Esophagus muscularis mucosa (tissue), 4 donors: Measurements from ENCODE around the gene PAQR8. TPM values are rescaled to one million over a fixed set of nuclear protein-coding genes. Genes with fewer than 3 reads are reported as not detected.

Experiments used
- DNase-seq: peaks from one replicate; pipeline ENCODE4 v3.0.0-alpha.2; 2017; ENCODE audit errors: extremely low spot score
- H3K27ac ChIP-seq, 4 donors: fragments of 200-600 bp; sonication (generic); replicated peaks in 1 of 4; 1 replicate in 3 of 4; 2 replicates in 1 of 4; pipeline ENCODE4 v1.5.1; 2016 to 2019; ENCODE audit warnings: mild to moderate bottlenecking in 1 of 4
- H3K27me3 ChIP-seq, 4 donors: fragments of 200-600 bp; sonication (generic); one replicate each; pipeline versions ENCODE4 v1.5.1 to v1.6.0; 2016 to 2019
- H3K36me3 ChIP-seq, 4 donors: fragments of 200-600 bp; sonication (generic); one replicate each; pipeline ENCODE4 v1.5.1; 2016 to 2019
- H3K4me1 ChIP-seq, 4 donors: fragments of 200-600 bp; sonication (generic); one replicate each; pipeline ENCODE4 v1.5.1; 2016 to 2019
- H3K4me3 ChIP-seq, 4 donors: fragments of 200-600 bp; sonication (generic); 1 replicate in 2 of 4; 2 replicates in 2 of 4; pipeline ENCODE4 v1.5.1; 2016 to 2019; ENCODE audit warnings: mild to moderate bottlenecking in 4 of 4, moderate library complexity in 1 of 4
- H3K9me3 ChIP-seq, 4 donors: fragments of 200-600 bp; sonication (generic); 1 replicate in 3 of 4; 2 replicates in 1 of 4; pipeline ENCODE4 v1.5.1; 2016 to 2019
- EP300 ChIP-seq: sonication (generic); formaldehyde crosslinking; IDR thresholded peaks from one replicate; pipeline ENCODE4 v1.6.1; 2017; ENCODE audit warnings: antibody characterized with exemption
- POLR2A ChIP-seq: fragments of 450-650 bp; IDR thresholded peaks from one replicate; pipeline ENCODE4 v1.6.1; 2017; ENCODE audit warnings: antibody characterized with exemption, moderate library complexity, mild to moderate bottlenecking, low read depth
- POLR2AphosphoS5 ChIP-seq, 2 donors: sonication (generic); formaldehyde crosslinking; IDR thresholded peaks; one replicate each; pipeline ENCODE4 v1.6.1; 2017; ENCODE audit warnings: antibody characterized with exemption in 2 of 2
- WGBS: methylation state at CpG from one replicate; pipeline ENCODE4 v1.1.5; 2018; 5-methylcytosine and 5-hydroxymethylcytosine counted together
- intact Hi-C: fragments of 100-400 bp; cut with DNase I; formaldehyde crosslinking; loops from one replicate; pipeline ENCODE4 v1.15.1; 2023
- total RNA-seq, 4 donors: library from RNA; depleted of rRNA; stranded (reverse); fragments of >200 nt; gene quantifications; one replicate each; pipeline versions ENCODE4 v1.1.0 to v1.2.1, GENCODE V29; 2016
- TF ChIP-seq, protein P1 (sequence below), 3 experiments: fragments of 200-600 bp in 2 of 3; fragments of 450-650 bp in 1 of 3; sonication (generic) in 2 of 3; IDR thresholded peaks; one replicate each; pipeline ENCODE4 v1.5.1; 2017 to 2019; ENCODE audit warnings: antibody characterized with exemption in 3 of 3, mild to moderate bottlenecking in 2 of 3, moderate library complexity in 1 of 3

Gene PAQR8
- total RNA-seq, 4 donors from 2014 or later, result 11.1 to 32.5 (median 14.2) TPM

DNA sequence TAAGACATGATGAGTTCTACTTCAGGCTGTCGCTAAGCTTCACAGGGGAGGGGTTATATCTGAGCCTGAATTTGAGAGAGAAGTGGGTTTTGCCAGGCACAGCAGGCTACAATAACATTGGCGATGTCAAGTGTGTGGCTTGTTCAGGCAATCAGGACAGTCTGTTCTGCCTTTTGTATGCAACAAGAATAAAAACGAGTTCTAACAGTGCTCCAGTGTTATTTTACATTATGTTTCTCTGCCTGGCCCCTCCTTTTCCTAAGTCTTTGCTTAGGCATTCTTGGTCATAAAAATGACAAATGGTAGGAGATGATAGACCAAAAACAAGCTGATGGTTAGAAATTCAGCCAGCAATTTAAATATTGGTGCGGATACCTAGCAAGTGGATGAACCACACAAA is 26.8 kb downstream of the PAQR8 start:
- TF ChIP-seq POLR2AphosphoS5 (IDR thresholded peaks at IDR 0.05), result no peak
- TF ChIP-seq, protein P1, sequence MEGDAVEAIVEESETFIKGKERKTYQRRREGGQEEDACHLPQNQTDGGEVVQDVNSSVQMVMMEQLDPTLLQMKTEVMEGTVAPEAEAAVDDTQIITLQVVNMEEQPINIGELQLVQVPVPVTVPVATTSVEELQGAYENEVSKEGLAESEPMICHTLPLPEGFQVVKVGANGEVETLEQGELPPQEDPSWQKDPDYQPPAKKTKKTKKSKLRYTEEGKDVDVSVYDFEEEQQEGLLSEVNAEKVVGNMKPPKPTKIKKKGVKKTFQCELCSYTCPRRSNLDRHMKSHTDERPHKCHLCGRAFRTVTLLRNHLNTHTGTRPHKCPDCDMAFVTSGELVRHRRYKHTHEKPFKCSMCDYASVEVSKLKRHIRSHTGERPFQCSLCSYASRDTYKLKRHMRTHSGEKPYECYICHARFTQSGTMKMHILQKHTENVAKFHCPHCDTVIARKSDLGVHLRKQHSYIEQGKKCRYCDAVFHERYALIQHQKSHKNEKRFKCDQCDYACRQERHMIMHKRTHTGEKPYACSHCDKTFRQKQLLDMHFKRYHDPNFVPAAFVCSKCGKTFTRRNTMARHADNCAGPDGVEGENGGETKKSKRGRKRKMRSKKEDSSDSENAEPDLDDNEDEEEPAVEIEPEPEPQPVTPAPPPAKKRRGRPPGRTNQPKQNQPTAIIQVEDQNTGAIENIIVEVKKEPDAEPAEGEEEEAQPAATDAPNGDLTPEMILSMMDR (IDR thresholded peaks at IDR 0.05), result no peak
- Histone ChIP-seq H3K27me3 (no peaks in the 10 kb centered on the region), H3K4me1 (peaks cover 11 to 33% (median 17%) of the 10 kb centered on the region in 4 donors), H3K27ac (peak overlapping the region in 2 of 4 donors; percentile 12 to 39), H3K9me3 (no peaks in the 10 kb centered on the region), H3K4me3 (no peak overlapping the region), H3K36me3 (no peaks in the 10 kb centered on the region)
- intact Hi-C loops, result no loop called here
- WGBS, result 91% methylated on average over 4 of the region's 4 CpGs
- DNase-seq, result no peak

DNA sequence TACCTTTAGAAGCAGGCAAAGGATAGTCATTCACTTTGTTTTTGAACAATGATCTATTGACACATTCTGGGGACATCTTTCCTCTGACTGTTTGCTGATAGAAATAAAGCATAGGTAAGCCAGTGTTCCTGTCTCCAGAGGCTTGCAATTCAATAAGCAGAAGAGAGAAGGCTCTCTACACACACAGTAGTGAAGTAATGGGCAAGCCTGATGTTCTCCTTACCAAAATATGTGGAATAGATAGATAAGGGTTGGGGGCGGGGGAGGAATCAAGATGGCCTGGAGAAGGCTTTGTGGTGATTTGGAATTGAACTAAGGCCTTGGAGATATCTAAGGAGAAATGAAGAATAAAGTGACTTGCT is 27.3 kb downstream of the PAQR8 start:
- Histone ChIP-seq H3K4me3 (no peak overlapping the region), H3K36me3 (no peaks in the 10 kb centered on the region), H3K4me1 (peaks cover 11 to 33% (median 17%) of the 10 kb centered on the region in 4 donors), H3K9me3 (no peaks in the 10 kb centered on the region), H3K27me3 (no peaks in the 10 kb centered on the region), H3K27ac (peak overlapping the region; percentile 12 to 46 (median 38))
- DNase-seq, result no peak
- TF ChIP-seq, protein P1 (IDR thresholded peaks at IDR 0.05), result no peak
- TF ChIP-seq EP300 (no peak), POLR2AphosphoS5 (IDR thresholded peaks at IDR 0.05) (no peak), POLR2A (no peak)
- intact Hi-C loops, result no loop called here
- WGBS, result 95% methylated on average over 1 of the region's 1 CpG

DNA sequence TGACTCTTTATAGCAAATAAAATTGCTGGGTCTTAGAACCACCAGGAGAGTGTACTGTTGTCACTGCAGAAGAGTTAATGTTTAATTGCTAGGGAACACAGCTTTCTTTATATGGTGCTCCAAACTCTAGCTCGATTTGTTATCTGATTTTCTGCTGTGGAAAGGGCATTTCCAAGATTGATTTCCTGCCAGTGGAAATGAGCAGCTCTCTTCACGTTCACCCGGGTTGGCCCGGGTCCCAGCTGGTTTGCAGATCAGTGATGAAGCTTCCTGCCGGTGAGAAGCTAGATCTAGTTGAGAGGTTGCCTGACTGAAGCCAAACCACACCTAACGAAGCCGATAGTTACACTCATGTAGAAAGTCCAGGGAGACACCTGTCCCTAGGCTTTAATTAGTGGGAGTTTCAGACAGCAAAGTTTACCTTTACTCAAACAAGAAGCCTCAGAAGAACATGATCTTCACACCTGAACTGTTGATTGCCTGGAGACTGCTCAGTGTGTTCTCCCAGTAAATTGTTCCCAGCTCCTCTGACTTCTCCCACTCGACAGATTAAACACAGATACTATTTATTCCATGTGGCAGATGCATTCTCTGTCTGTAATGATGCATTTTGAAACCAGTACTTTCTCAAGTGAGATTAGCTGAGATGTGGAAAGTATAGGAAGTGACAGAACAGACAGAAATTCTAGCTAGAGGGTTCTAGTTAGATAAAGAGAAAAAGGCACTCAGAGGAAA is 27.8 kb downstream of the PAQR8 start:
- Histone ChIP-seq H3K4me1 (peaks cover 11 to 33% (median 17%) of the 10 kb centered on the region in 4 donors), H3K9me3 (no peaks in the 10 kb centered on the region), H3K27me3 (no peaks in the 10 kb centered on the region), H3K36me3 (no peaks in the 10 kb centered on the region), H3K27ac (peak overlapping the region; percentile 12 to 46 (median 38)), H3K4me3 (no peak overlapping the region)
- 17% methylated on average over 8 of the region's 8 CpGs for WGBS
- TF ChIP-seq, protein P1 (IDR thresholded peaks at IDR 0.05), result peak in 1 of 3 experiments; percentile 10
- TF ChIP-seq POLR2A, result no peak
- no peak for TF ChIP-seq EP300
- no peak for TF ChIP-seq POLR2AphosphoS5 (IDR thresholded peaks at IDR 0.05)
- intact Hi-C loops, result no loop called here
- no peak for DNase-seq

DNA sequence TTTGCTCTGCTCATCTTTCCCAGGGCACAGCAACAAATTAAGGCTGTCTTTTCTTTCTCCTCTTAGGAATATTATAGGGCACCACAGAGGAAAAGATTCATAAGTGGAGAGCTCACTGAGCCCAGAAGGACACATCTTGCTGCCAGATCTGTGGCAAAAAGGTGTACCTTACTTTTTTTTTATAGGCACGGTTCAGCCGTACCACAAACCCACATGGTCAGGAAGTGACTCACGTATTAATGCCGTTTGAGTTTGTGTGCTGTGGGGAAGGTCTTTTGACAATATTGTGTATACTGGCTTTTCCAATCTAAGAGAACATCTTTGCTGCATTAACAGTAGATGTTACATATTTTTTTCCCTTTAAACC is 28.4 kb downstream of the PAQR8 start:
- DNase-seq, result no peak
- H3K27me3 ChIP-seq, result no peaks in the 10 kb centered on the region
- TF ChIP-seq POLR2A, result no peak
- no peak for TF ChIP-seq EP300
- TF ChIP-seq POLR2AphosphoS5 (IDR thresholded peaks at IDR 0.05), result no peak
- TF ChIP-seq, protein P1 (IDR thresholded peaks at IDR 0.05), result no peak
- intact Hi-C loops, result no loop called here
- H3K4me1 ChIP-seq, result peaks cover 11 to 33% (median 17%) of the 10 kb centered on the region in 4 donors
- H3K4me3 ChIP-seq, result no peak overlapping the region
- H3K27ac ChIP-seq, result peak overlapping the region; percentile 12 to 46 (median 38)
- 33% methylated on average over 4 of the region's 4 CpGs for WGBS
- H3K36me3 ChIP-seq, result no peaks in the 10 kb centered on the region
- no peaks in the 10 kb centered on the region for H3K9me3 ChIP-seq

DNA sequence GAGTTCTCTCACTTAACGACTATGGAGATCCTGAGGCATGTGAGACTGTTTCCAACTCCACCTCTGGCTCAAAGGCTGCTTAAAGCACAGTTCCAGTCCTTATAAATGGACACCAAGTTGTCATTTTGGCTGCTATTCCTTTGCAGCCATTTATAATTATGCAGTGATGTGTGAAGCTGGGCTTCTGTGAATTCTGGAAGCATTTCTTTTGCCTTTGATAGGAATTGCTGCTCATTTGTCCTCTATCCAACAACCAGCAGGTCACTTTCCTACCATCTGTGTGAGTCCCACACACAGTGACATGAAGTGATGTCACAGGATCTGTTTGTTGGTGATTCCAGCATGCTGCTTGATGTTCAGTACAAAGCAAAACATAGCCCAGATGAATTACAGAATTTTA is 29.6 kb downstream of the PAQR8 start:
- no peak for DNase-seq
- TF ChIP-seq POLR2A (no peak), POLR2AphosphoS5 (IDR thresholded peaks at IDR 0.05) (no peak), EP300 (no peak)
- TF ChIP-seq, protein P1 (IDR thresholded peaks at IDR 0.05), result no peak
- Histone ChIP-seq H3K27ac (no peak overlapping the region), H3K4me1 (peaks cover 11 to 23% (median 17%) of the 10 kb centered on the region in 4 donors), H3K36me3 (no peaks in the 10 kb centered on the region), H3K4me3 (no peak overlapping the region), H3K27me3 (no peaks in the 10 kb centered on the region), H3K9me3 (no peaks in the 10 kb centered on the region)
- intact Hi-C loops, result no loop called here
- 82% methylated on average over 1 of the region's 1 CpG for WGBS
